HL-60 (cell line): ENCODE data around the gene TPP2.

Experiments
- DNase-seq, 2 experiments: peaks; one replicate each; pipeline ENCODE4 v3.0.0-alpha.2; 2010 to 2020; ENCODE audit warnings: low read depth in 1 of 2, low spot score in 1 of 2
- H3K27ac ChIP-seq: fragments of 250-450 bp; sonication (Bioruptor Pico); replicated peaks from 2 replicates; pipeline ENCODE4 v1.5.1; 2020; ENCODE audit warnings: mild to moderate bottlenecking, moderate library complexity
- H3K27me3 ChIP-seq: fragments of 250-450 bp; sonication (Bioruptor Pico); 2 replicates; pipeline ENCODE4 v1.5.1; 2021; ENCODE audit warnings: mild to moderate bottlenecking, moderate library complexity; ENCODE audit not compliant: insufficient read depth, poor library complexity, severe bottlenecking
- H3K4me3 ChIP-seq: replicated peaks from 2 replicates; pipeline ENCODE4 v1.5.1; 2011; ENCODE audit warnings: mild to moderate bottlenecking, control low read depth, low read length; ENCODE audit not compliant: insufficient read depth
- GABPA ChIP-seq: IDR thresholded peaks from 2 replicates; pipeline ENCODE4 v1.6.1; 2012; ENCODE audit warnings: low read depth
- POLR2AphosphoS5 ChIP-seq: IDR thresholded peaks from 2 replicates; pipeline ENCODE4 v1.6.1; 2012; ENCODE audit warnings: low read depth
- SPI1 ChIP-seq: IDR thresholded peaks from 2 replicates; pipeline ENCODE4 v1.6.1; 2012; ENCODE audit warnings: low read depth, mild to moderate bottlenecking, borderline replicate concordance
- TF ChIP-seq, protein P1 (sequence below): IDR thresholded peaks from 2 replicates; pipeline ENCODE4 v1.6.1; 2012; ENCODE audit warnings: low read depth; ENCODE audit not compliant: insufficient replicate concordance
- TF ChIP-seq, protein P2 (sequence below): IDR thresholded peaks from one replicate; pipeline ENCODE4 v1.5.1; 2011; ENCODE audit warnings: low read length, control low read depth, inconsistent platforms; ENCODE audit not compliant: insufficient read depth

The TPP2 gene

DNA sequence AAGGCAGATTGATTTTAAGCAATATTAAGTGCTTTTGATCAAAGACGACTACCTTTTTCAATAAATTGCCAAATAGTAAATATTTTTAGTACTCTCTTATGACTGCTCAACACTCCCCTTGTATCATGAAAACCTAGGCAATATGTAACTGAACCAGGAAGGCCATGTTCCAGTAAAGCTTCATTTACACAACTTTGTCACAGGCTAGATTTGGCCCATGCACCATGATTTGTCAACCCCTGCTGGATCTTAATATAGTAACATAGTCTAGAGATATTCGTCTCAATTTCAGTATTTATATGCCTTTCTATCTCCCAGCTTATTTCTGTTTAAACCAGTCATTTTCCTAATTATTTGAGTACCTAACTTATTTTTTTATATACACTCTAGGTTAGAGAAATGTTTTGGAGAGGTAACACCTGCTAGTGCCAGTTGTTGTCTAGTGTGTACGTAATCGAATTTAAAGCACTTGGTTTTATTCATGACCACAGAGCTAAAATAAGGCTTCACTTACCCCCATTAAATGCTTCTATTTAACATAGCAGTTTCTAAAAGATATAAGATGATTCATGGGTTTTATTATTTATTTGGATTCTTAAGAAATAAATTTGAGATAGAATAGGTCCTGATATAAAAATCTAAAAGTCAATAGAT is 21.0 kb downstream of the TPP2 start:
- Histone ChIP-seq H3K27ac (no peak overlapping the region), H3K27me3 (no peaks in the 10 kb centered on the region), H3K4me3 (no peak overlapping the region)
- TF ChIP-seq GABPA (no peak), SPI1 (no peak), POLR2AphosphoS5 (no peak)
- TF ChIP-seq, protein P1, sequence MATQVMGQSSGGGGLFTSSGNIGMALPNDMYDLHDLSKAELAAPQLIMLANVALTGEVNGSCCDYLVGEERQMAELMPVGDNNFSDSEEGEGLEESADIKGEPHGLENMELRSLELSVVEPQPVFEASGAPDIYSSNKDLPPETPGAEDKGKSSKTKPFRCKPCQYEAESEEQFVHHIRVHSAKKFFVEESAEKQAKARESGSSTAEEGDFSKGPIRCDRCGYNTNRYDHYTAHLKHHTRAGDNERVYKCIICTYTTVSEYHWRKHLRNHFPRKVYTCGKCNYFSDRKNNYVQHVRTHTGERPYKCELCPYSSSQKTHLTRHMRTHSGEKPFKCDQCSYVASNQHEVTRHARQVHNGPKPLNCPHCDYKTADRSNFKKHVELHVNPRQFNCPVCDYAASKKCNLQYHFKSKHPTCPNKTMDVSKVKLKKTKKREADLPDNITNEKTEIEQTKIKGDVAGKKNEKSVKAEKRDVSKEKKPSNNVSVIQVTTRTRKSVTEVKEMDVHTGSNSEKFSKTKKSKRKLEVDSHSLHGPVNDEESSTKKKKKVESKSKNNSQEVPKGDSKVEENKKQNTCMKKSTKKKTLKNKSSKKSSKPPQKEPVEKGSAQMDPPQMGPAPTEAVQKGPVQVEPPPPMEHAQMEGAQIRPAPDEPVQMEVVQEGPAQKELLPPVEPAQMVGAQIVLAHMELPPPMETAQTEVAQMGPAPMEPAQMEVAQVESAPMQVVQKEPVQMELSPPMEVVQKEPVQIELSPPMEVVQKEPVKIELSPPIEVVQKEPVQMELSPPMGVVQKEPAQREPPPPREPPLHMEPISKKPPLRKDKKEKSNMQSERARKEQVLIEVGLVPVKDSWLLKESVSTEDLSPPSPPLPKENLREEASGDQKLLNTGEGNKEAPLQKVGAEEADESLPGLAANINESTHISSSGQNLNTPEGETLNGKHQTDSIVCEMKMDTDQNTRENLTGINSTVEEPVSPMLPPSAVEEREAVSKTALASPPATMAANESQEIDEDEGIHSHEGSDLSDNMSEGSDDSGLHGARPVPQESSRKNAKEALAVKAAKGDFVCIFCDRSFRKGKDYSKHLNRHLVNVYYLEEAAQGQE = no peak
- TF ChIP-seq, protein P2, sequence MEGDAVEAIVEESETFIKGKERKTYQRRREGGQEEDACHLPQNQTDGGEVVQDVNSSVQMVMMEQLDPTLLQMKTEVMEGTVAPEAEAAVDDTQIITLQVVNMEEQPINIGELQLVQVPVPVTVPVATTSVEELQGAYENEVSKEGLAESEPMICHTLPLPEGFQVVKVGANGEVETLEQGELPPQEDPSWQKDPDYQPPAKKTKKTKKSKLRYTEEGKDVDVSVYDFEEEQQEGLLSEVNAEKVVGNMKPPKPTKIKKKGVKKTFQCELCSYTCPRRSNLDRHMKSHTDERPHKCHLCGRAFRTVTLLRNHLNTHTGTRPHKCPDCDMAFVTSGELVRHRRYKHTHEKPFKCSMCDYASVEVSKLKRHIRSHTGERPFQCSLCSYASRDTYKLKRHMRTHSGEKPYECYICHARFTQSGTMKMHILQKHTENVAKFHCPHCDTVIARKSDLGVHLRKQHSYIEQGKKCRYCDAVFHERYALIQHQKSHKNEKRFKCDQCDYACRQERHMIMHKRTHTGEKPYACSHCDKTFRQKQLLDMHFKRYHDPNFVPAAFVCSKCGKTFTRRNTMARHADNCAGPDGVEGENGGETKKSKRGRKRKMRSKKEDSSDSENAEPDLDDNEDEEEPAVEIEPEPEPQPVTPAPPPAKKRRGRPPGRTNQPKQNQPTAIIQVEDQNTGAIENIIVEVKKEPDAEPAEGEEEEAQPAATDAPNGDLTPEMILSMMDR = no peak
- DNase-seq = no peak

DNA sequence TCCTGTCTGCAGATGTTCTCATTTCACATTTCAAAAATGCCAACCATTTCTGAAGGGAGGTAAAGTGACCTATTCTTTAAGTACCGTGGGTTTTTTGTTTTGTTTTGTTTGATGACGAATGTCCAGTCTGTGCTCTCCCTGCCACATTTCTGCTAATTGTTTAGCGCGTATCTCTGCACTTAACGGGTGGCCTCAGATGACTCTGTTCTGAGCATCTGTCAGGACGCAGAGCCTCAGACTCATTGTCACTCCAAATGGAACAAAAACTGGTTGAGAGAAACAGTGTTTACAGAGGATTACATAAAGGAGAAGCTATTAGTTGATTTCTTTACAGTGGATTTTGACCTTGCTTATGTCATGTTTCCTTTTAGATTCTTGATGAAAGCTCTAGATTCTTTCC is 23.7 kb downstream of the TPP2 start:
- no peak for DNase-seq
- TF ChIP-seq SPI1 (no peak), GABPA (no peak), POLR2AphosphoS5 (no peak)
- TF ChIP-seq, protein P2 = no peak
- TF ChIP-seq, protein P1 = no peak
- H3K27me3 ChIP-seq = no peaks in the 10 kb centered on the region

DNA sequence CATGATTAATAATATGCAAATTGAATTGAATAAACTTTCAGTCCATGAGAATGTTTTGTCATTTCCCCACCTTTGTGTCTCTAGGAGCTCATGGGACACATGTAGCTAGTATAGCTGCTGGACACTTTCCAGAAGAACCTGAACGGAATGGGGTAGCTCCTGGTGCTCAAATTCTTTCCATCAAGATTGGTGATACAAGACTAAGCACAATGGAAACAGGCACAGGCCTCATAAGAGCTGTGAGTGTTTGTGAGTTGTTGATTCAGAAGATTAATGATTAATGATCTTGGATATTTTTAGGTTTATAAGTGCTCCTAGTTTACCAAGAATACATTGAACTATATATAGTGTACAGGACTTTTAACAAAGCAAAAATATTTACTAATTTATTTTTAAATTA is 30.1 kb downstream of the TPP2 start:
- TF ChIP-seq SPI1 (no peak), POLR2AphosphoS5 (no peak), GABPA (no peak)
- TF ChIP-seq, protein P2 = no peak
- TF ChIP-seq, protein P1 = no peak
- no peak overlapping the region for H3K4me3 ChIP-seq
- no peak overlapping the region for H3K27ac ChIP-seq
- no peak for DNase-seq
- no peaks in the 10 kb centered on the region for H3K27me3 ChIP-seq

More for the DNA sequence above, 23.7 kb downstream of the TPP2 start:
- H3K4me3 ChIP-seq = no peak overlapping the region
- H3K27ac ChIP-seq = no peak overlapping the region
